ENCODE results near the gene FBP2. TPM values are rescaled to one million over a fixed set of nuclear protein-coding genes. Genes with fewer than 3 reads are reported as not detected.
"Not testable (repeated sequence)": the region's sequence is repeated elsewhere in the genome, so short reads cannot be mapped to it uniquely, and the experiment has no call there.

FBP2 gene
- total RNA-seq, 4 donors from 2014 or later, result not detected

DNA sequence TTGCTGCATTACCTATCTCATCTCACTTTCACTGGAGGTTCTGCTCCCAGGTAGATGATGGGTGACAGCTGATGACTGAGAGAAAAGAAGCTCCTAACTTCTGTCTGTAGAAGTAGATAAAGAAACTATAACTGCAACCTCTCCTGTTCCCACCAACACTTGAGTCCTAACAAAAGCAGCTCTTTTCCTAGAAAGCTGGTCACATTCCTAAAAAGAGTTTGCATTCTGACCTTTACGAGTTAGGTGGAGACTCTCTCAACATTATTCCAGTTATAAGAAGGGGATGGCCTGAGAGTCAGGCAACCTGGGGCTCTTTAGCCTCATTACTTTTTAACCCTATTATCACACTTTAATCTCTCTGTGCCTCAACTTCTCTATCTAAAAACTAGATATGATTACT lies 47.7 kb downstream of the FBP2 start:
- no peaks in the 10 kb centered on the region for H3K4me1 ChIP-seq
- no peaks in the 10 kb centered on the region for H3K27me3 ChIP-seq
- H3K36me3 ChIP-seq, result no peaks in the 10 kb centered on the region
- no peak for TF ChIP-seq POLR2A (IDR thresholded peaks at IDR 0.05)
- TF ChIP-seq, protein P1, sequence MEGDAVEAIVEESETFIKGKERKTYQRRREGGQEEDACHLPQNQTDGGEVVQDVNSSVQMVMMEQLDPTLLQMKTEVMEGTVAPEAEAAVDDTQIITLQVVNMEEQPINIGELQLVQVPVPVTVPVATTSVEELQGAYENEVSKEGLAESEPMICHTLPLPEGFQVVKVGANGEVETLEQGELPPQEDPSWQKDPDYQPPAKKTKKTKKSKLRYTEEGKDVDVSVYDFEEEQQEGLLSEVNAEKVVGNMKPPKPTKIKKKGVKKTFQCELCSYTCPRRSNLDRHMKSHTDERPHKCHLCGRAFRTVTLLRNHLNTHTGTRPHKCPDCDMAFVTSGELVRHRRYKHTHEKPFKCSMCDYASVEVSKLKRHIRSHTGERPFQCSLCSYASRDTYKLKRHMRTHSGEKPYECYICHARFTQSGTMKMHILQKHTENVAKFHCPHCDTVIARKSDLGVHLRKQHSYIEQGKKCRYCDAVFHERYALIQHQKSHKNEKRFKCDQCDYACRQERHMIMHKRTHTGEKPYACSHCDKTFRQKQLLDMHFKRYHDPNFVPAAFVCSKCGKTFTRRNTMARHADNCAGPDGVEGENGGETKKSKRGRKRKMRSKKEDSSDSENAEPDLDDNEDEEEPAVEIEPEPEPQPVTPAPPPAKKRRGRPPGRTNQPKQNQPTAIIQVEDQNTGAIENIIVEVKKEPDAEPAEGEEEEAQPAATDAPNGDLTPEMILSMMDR (IDR thresholded peaks at IDR 0.05), result no peak
- H3K27ac ChIP-seq, result no peak overlapping the region
- H3K4me3 ChIP-seq, result no peak overlapping the region
- DNase-seq, result no peak
- no peaks in the 10 kb centered on the region for H3K9me3 ChIP-seq

DNA sequence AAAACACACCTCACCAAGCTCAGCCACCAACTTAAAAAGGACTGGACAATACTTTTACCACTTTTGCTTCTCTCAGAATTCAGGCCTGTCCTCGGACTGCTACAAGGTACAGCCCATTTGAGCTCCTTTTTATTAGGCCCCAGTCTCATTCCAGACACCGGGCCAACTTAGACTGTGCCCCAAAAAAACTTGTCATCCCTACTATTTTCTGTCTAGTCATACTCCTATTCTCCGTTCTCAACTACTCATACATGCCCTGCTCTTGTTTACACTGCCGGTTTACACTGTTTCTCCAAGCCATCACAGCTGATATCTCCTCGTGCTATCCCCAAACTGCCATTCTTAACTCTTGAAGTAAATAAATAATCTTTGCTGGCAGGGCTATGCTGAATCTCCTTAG lies 49.3 kb downstream of the FBP2 start:
- not testable (repeated sequence) for DNase-seq, H3K4me1 ChIP-seq, H3K4me3 ChIP-seq, H3K36me3 ChIP-seq, H3K9me3 ChIP-seq, H3K27ac ChIP-seq, H3K27me3 ChIP-seq

DNA sequence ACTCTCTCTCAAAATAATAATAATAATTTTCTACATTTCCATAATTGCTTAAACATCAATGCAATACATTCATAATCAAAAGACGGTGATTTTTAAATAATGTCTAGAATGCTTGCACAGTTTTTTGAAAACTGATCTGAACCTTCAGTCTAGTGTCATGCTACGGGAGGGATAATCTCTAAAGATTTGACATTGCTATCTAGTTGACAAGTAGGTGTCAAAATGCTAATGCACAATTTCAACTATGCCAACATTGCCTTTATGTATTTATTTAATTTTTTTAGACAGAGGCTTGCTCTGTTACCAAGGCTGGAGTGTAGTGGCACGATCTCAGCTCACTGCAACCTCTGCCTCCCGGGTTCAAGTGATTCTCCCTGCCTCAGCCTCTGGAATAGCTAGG lies 54.7 kb downstream of the FBP2 start:
- H3K27ac ChIP-seq, result no peak overlapping the region
- no peaks in the 10 kb centered on the region for H3K9me3 ChIP-seq
- peaks cover 0 to 7% (median 0%) of the 10 kb centered on the region in 4 donors for H3K4me1 ChIP-seq
- H3K4me3 ChIP-seq, result no peak overlapping the region
- H3K27me3 ChIP-seq, result no peaks in the 10 kb centered on the region
- no peak for TF ChIP-seq POLR2A (IDR thresholded peaks at IDR 0.05)
- TF ChIP-seq, protein P1 (IDR thresholded peaks at IDR 0.05), result no peak
- no peak for DNase-seq
- no peaks in the 10 kb centered on the region for H3K36me3 ChIP-seq

DNA sequence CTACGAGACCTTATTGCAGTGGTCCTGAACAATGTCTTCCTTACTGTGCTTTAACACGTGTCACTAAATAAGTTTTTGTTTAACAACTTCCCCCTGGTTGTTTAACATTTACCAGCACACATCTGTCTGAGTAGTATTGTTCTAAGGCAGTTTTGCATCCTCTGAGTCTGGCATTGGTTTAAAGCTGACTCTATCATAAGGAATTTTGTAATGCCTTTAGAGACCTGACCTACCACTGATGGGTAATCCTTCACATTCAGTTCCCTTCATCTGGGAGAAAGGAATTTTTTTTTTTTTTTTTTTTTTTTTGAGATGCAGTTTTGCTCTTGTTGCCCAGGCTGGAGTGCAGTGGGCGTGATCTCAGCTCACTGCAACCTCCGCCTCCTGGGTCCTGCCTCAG lies 58.7 kb downstream of the FBP2 start:
- DNase-seq, result no peak
- no peaks in the 10 kb centered on the region for H3K9me3 ChIP-seq
- H3K27me3 ChIP-seq, result no peaks in the 10 kb centered on the region
- no peak overlapping the region for H3K27ac ChIP-seq
- H3K36me3 ChIP-seq, result no peaks in the 10 kb centered on the region
- peaks cover 0 to 14% (median 0%) of the 10 kb centered on the region in 4 donors for H3K4me1 ChIP-seq
- TF ChIP-seq, protein P1 (IDR thresholded peaks at IDR 0.05), result no peak
- no peak for TF ChIP-seq POLR2A (IDR thresholded peaks at IDR 0.05)
- H3K4me3 ChIP-seq, result no peak overlapping the region

DNA sequence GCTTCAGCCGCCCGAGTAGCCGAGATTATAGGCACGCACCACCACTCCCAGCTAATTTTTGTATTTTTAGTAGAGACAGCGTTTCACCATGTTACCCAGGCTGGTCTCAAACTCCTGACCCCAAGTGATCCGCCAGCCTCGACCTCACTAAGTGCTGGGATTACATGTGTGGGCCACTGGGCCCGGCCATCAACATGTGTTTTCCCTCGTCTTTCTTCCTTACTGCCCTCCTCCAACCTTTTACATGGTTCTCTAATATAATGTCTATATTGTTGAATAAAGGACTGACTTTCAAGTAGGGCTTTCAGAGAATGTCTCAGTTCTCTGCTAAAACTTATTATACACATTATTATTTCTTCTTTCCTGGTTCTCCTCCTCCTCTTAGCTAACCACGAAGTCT lies 60.0 kb downstream of the FBP2 start:
- Histone ChIP-seq H3K27me3 (no peaks in the 10 kb centered on the region), H3K27ac (peak overlapping the region in 2 of 4 donors; percentile 70), H3K36me3 (no peaks in the 10 kb centered on the region), H3K4me1 (peaks cover 0 to 9% (median 0%) of the 10 kb centered on the region in 4 donors), H3K9me3 (no peaks in the 10 kb centered on the region), H3K4me3 (peak overlapping the region in 2 of 4 donors; percentile 10 to 20)
- TF ChIP-seq, protein P1 (IDR thresholded peaks at IDR 0.05), result no peak
- no peak for TF ChIP-seq POLR2A (IDR thresholded peaks at IDR 0.05)
- DNase-seq, result no peak

DNA sequence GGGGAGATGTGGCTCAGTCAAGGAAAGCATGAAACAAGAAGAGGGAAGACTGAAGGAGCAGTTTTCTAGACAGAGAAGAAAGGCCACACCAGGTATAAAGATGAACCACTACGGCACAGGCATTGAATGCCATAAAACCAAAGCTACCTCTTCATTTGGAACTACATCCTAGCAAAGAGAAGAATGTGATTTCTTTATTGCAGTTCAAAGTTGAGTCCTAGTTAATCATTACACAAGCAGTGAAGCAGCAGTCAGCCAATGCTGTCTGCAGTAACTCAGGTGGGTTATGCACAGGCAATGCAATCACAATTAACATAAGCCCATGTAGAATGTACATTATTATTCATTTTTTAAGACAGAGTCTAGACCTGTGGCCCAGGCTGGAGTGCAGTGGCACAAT lies 60.5 kb downstream of the FBP2 start:
- H3K36me3 ChIP-seq, result no peaks in the 10 kb centered on the region
- no peaks in the 10 kb centered on the region for H3K9me3 ChIP-seq
- TF ChIP-seq POLR2A (IDR thresholded peaks at IDR 0.05), result no peak
- TF ChIP-seq, protein P1 (IDR thresholded peaks at IDR 0.05), result no peak
- H3K27me3 ChIP-seq, result no peaks in the 10 kb centered on the region
- H3K4me3 ChIP-seq, result peak overlapping the region in 2 of 4 donors; percentile 10 to 20
- peaks cover 0 to 9% (median 0%) of the 10 kb centered on the region in 4 donors for H3K4me1 ChIP-seq
- peak overlapping the region in 2 of 4 donors; percentile 70 for H3K27ac ChIP-seq
- peak in 1 of 3 donors; percentile 50 for DNase-seq

All from Peyer's patch (tissue), 4 donors.